ENCODE data around the gene SERPIND1.

- TF ChIP-seq, protein P1, sequence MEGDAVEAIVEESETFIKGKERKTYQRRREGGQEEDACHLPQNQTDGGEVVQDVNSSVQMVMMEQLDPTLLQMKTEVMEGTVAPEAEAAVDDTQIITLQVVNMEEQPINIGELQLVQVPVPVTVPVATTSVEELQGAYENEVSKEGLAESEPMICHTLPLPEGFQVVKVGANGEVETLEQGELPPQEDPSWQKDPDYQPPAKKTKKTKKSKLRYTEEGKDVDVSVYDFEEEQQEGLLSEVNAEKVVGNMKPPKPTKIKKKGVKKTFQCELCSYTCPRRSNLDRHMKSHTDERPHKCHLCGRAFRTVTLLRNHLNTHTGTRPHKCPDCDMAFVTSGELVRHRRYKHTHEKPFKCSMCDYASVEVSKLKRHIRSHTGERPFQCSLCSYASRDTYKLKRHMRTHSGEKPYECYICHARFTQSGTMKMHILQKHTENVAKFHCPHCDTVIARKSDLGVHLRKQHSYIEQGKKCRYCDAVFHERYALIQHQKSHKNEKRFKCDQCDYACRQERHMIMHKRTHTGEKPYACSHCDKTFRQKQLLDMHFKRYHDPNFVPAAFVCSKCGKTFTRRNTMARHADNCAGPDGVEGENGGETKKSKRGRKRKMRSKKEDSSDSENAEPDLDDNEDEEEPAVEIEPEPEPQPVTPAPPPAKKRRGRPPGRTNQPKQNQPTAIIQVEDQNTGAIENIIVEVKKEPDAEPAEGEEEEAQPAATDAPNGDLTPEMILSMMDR (tag by site-specific recombination; IDR thresholded peaks at IDR 0.05): peak; percentile 34; the same call in 1 of the 2 replicates
- TF ChIP-seq ZNF530 (tag by site-specific recombination; IDR thresholded peaks at IDR 0.05; ENCODE audit: low read depth): no peak
- TF ChIP-seq, protein P2, sequence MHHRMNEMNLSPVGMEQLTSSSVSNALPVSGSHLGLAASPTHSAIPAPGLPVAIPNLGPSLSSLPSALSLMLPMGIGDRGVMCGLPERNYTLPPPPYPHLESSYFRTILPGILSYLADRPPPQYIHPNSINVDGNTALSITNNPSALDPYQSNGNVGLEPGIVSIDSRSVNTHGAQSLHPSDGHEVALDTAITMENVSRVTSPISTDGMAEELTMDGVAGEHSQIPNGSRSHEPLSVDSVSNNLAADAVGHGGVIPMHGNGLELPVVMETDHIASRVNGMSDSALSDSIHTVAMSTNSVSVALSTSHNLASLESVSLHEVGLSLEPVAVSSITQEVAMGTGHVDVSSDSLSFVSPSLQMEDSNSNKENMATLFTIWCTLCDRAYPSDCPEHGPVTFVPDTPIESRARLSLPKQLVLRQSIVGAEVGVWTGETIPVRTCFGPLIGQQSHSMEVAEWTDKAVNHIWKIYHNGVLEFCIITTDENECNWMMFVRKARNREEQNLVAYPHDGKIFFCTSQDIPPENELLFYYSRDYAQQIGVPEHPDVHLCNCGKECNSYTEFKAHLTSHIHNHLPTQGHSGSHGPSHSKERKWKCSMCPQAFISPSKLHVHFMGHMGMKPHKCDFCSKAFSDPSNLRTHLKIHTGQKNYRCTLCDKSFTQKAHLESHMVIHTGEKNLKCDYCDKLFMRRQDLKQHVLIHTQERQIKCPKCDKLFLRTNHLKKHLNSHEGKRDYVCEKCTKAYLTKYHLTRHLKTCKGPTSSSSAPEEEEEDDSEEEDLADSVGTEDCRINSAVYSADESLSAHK (tag by site-specific recombination; IDR thresholded peaks at IDR 0.05): no peak
Measured at GRCh38 chr22:20783844-20784723, 10.2 kb downstream of the SERPIND1 start.

All from HEK293 (cell line).